Measurements from ENCODE around the gene VAC14. TPM values are rescaled to one million over a fixed set of nuclear protein-coding genes. Genes with fewer than 3 reads are reported as not detected.

Gene VAC14
- total and polyA plus RNA-seq, 5 donors from 2014 or later = 27.0 to 38.8 (median 30.1) TPM

- Histone ChIP-seq H3K4me3 (ENCODE audit: low read depth, low read length) (no peak overlapping the region), H3K9me3 (ENCODE audit: control insufficient read depth in 2 of 2, low read length in 2 of 2) (no peaks in the 10 kb centered on the region), H3K27me3 (ENCODE audit: control insufficient read depth, insufficient read depth, low read length) (no peaks in the 10 kb centered on the region), H3K27ac (ENCODE audit: insufficient read depth, low read length, poor library complexity, severe bottlenecking) (no peak overlapping the region), H3K36me3 (ENCODE audit: control insufficient read depth, insufficient read depth, low read length) (peaks cover 17% of the 10 kb centered on the region), H3K4me1 (ENCODE audit: control insufficient read depth, insufficient read depth, low read length, poor library complexity, severe bottlenecking) (peaks cover 20% of the 10 kb centered on the region)
- Mint-ChIP-seq H3K4me1 (peaks cover 4 to 51% (median 36%) of the 10 kb centered on the region in 4 donors), H3K36me3 (peaks cover 9% of the 10 kb centered on the region), H3K27me3 (no peaks in the 10 kb centered on the region), H3K27ac (no peak overlapping the region), H3K4me3 (no peak overlapping the region), H3K9me3 (no peaks in the 10 kb centered on the region)
- DNase-seq = no peak
- no peak for ATAC-seq (ENCODE audit: low read depth in 2 of 2)
Observed at GRCh38 chr16:70795296-70795912, 5.6 kb downstream of the VAC14 start.

- H3K36me3 ChIP-seq (ENCODE audit: control insufficient read depth, insufficient read depth, low read length) = peaks cover 15% of the 10 kb centered on the region
- Mint-ChIP-seq H3K4me3 (no peak overlapping the region), H3K27ac (no peak overlapping the region), H3K27me3 (no peaks in the 10 kb centered on the region), H3K36me3 (peaks cover 19% of the 10 kb centered on the region), H3K4me1 (peaks cover 0 to 45% (median 27%) of the 10 kb centered on the region in 4 donors), H3K9me3 (no peaks in the 10 kb centered on the region)
- peaks cover 7% of the 10 kb centered on the region for H3K4me1 ChIP-seq (ENCODE audit: control insufficient read depth, insufficient read depth, low read length, poor library complexity, severe bottlenecking)
- H3K27me3 ChIP-seq (ENCODE audit: control insufficient read depth, insufficient read depth, low read length) = no peaks in the 10 kb centered on the region
- ATAC-seq (ENCODE audit: low read depth in 2 of 2) = no peak
- no peaks in the 10 kb centered on the region for H3K9me3 ChIP-seq (ENCODE audit: control insufficient read depth in 2 of 2, low read length in 2 of 2)
- no peak overlapping the region for H3K27ac ChIP-seq (ENCODE audit: insufficient read depth, low read length, poor library complexity, severe bottlenecking)
- H3K4me3 ChIP-seq (ENCODE audit: low read depth, low read length) = no peak overlapping the region
- DNase-seq = no peak
Observed at GRCh38 chr16:70793851-70794502, 7.0 kb downstream of the VAC14 start.

- Histone ChIP-seq H3K36me3 (ENCODE audit: control insufficient read depth, insufficient read depth, low read length) (peaks cover 19% of the 10 kb centered on the region), H3K9me3 (ENCODE audit: control insufficient read depth in 2 of 2, low read length in 2 of 2) (no peaks in the 10 kb centered on the region), H3K4me3 (ENCODE audit: low read depth, low read length) (no peak overlapping the region), H3K27ac (ENCODE audit: insufficient read depth, low read length, poor library complexity, severe bottlenecking) (no peak overlapping the region), H3K4me1 (ENCODE audit: control insufficient read depth, insufficient read depth, low read length, poor library complexity, severe bottlenecking) (no peaks in the 10 kb centered on the region), H3K27me3 (ENCODE audit: control insufficient read depth, insufficient read depth, low read length) (no peaks in the 10 kb centered on the region)
- H3K27me3 Mint-ChIP-seq = no peaks in the 10 kb centered on the region
- H3K4me1 Mint-ChIP-seq = peaks cover 0 to 31% (median 17%) of the 10 kb centered on the region in 4 donors
- H3K27ac Mint-ChIP-seq = peak overlapping the region in 2 of 3 donors; percentile 58 to 62
- no peak for ATAC-seq (ENCODE audit: low read depth in 2 of 2)
- no peaks in the 10 kb centered on the region for H3K9me3 Mint-ChIP-seq
- no peak overlapping the region for H3K4me3 Mint-ChIP-seq
- DNase-seq = no peak
- peaks cover 27% of the 10 kb centered on the region for H3K36me3 Mint-ChIP-seq
Observed at GRCh38 chr16:70790815-70791214, 10.1 kb downstream of the VAC14 start.

- H3K27me3 Mint-ChIP-seq = no peaks in the 10 kb centered on the region
- Histone ChIP-seq H3K4me3 (ENCODE audit: low read depth, low read length) (no peak overlapping the region), H3K9me3 (ENCODE audit: control insufficient read depth in 2 of 2, low read length in 2 of 2) (no peaks in the 10 kb centered on the region), H3K36me3 (ENCODE audit: control insufficient read depth, insufficient read depth, low read length) (peaks cover 29% of the 10 kb centered on the region), H3K27me3 (ENCODE audit: control insufficient read depth, insufficient read depth, low read length) (no peaks in the 10 kb centered on the region), H3K27ac (ENCODE audit: insufficient read depth, low read length, poor library complexity, severe bottlenecking) (no peak overlapping the region), H3K4me1 (ENCODE audit: control insufficient read depth, insufficient read depth, low read length, poor library complexity, severe bottlenecking) (no peaks in the 10 kb centered on the region)
- H3K36me3 Mint-ChIP-seq = peaks cover 32% of the 10 kb centered on the region
- no peak for DNase-seq
- H3K4me1 Mint-ChIP-seq = peaks cover 0 to 30% (median 17%) of the 10 kb centered on the region in 4 donors
- no peak overlapping the region for H3K4me3 Mint-ChIP-seq
- H3K9me3 Mint-ChIP-seq = no peaks in the 10 kb centered on the region
- ATAC-seq (ENCODE audit: low read depth in 2 of 2) = no peak
- H3K27ac Mint-ChIP-seq = peak overlapping the region in 2 of 3 donors; percentile 62 to 71
Observed at GRCh38 chr16:70789595-70790447, 11.1 kb downstream of the VAC14 start.

- Mint-ChIP-seq H3K27me3 (no peaks in the 10 kb centered on the region), H3K27ac (peak overlapping the region in 1 of 3 donors; percentile 42), H3K9me3 (no peaks in the 10 kb centered on the region), H3K4me1 (peaks cover 0 to 26% (median 15%) of the 10 kb centered on the region in 4 donors), H3K4me3 (no peak overlapping the region), H3K36me3 (peaks cover 36% of the 10 kb centered on the region)
- H3K9me3 ChIP-seq (ENCODE audit: control insufficient read depth in 2 of 2, low read length in 2 of 2) = no peaks in the 10 kb centered on the region
- no peak overlapping the region for H3K4me3 ChIP-seq (ENCODE audit: low read depth, low read length)
- peaks cover 38% of the 10 kb centered on the region for H3K36me3 ChIP-seq (ENCODE audit: control insufficient read depth, insufficient read depth, low read length)
- H3K27me3 ChIP-seq (ENCODE audit: control insufficient read depth, insufficient read depth, low read length) = no peaks in the 10 kb centered on the region
- DNase-seq (no peak), ATAC-seq (ENCODE audit: low read depth in 2 of 2) (no peak)
- no peaks in the 10 kb centered on the region for H3K4me1 ChIP-seq (ENCODE audit: control insufficient read depth, insufficient read depth, low read length, poor library complexity, severe bottlenecking)
- H3K27ac ChIP-seq (ENCODE audit: insufficient read depth, low read length, poor library complexity, severe bottlenecking) = no peak overlapping the region
Observed at GRCh38 chr16:70788668-70789594, 12.0 kb downstream of the VAC14 start.

GRCh38 chr16:70786020-70786755 is 14.8 kb downstream of the VAC14 start:
- DNase-seq (no peak), ATAC-seq (ENCODE audit: low read depth in 2 of 2) (no peak)
- no peaks in the 10 kb centered on the region for H3K9me3 Mint-ChIP-seq
- H3K36me3 Mint-ChIP-seq = peaks cover 59% of the 10 kb centered on the region
- Histone ChIP-seq H3K9me3 (ENCODE audit: control insufficient read depth in 2 of 2, low read length in 2 of 2) (no peaks in the 10 kb centered on the region), H3K4me3 (ENCODE audit: low read depth, low read length) (no peak overlapping the region), H3K27me3 (ENCODE audit: control insufficient read depth, insufficient read depth, low read length) (no peaks in the 10 kb centered on the region), H3K36me3 (ENCODE audit: control insufficient read depth, insufficient read depth, low read length) (peaks cover 65% of the 10 kb centered on the region), H3K4me1 (ENCODE audit: control insufficient read depth, insufficient read depth, low read length, poor library complexity, severe bottlenecking) (no peaks in the 10 kb centered on the region), H3K27ac (ENCODE audit: insufficient read depth, low read length, poor library complexity, severe bottlenecking) (no peak overlapping the region)
- H3K27ac Mint-ChIP-seq = no peak overlapping the region
- no peaks in the 10 kb centered on the region for H3K27me3 Mint-ChIP-seq
- H3K4me3 Mint-ChIP-seq = no peak overlapping the region
- H3K4me1 Mint-ChIP-seq = peaks cover 0 to 16% (median 8%) of the 10 kb centered on the region in 4 donors
